Placental pericyte (primary cell): ENCODE measurements around the gene TMA7B. TPM values are rescaled to one million over a fixed set of nuclear protein-coding genes. Genes with fewer than 3 reads are reported as not detected.

Source experiments
- total RNA-seq: library from RNA; depleted of rRNA; stranded (reverse); fragments of >200 nt; gene quantifications from 2 replicates; pipeline ENCODE4 v1.2.3, GENCODE V29; 2012

TMA7B gene
- total RNA-seq: not detected in 2 replicates

DNA sequence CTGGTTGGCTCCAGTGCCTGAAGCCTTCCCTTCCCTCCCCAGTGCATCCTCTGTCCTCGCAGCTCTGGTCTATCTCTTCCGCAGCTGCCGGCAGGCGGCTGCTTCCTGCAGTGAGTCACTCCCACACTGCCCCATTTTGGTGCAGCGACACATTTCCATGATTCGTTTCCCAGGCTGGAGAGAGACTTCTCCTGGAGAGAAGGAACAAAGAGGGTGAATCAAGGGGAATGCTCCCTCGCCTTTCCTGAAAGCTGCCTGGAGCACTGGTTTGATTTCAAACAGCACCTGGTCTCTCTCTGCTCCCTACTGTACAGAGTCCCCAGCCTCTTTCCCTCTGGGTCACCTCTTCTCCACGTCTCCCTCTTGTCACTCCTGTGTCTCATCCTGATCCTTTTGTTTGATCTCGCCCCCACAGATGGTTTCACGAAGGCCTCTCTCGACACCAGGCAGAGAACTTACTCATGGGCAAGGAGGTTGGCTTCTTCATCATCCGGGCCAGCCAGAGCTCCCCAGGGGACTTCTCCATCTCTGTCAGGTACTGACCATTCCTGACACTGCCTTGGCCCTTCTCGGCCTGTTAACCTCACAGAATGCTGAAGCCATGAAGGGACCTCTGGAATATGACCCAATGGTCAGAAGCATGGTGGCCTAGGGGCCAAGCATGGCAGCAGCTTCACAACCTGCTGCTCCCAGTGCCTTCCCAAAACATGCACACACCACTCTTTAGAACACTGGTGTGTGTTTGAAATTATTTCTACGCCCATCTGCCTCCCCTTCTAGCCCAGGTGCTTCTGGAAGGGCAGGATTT is at the start of gene TMA7B:
Gene TMA7B (plus strand): TSS at position 758 of the 808 bp plus-strand sequence. CDS start 3,978 bp downstream, outside the sequence.

DNA sequence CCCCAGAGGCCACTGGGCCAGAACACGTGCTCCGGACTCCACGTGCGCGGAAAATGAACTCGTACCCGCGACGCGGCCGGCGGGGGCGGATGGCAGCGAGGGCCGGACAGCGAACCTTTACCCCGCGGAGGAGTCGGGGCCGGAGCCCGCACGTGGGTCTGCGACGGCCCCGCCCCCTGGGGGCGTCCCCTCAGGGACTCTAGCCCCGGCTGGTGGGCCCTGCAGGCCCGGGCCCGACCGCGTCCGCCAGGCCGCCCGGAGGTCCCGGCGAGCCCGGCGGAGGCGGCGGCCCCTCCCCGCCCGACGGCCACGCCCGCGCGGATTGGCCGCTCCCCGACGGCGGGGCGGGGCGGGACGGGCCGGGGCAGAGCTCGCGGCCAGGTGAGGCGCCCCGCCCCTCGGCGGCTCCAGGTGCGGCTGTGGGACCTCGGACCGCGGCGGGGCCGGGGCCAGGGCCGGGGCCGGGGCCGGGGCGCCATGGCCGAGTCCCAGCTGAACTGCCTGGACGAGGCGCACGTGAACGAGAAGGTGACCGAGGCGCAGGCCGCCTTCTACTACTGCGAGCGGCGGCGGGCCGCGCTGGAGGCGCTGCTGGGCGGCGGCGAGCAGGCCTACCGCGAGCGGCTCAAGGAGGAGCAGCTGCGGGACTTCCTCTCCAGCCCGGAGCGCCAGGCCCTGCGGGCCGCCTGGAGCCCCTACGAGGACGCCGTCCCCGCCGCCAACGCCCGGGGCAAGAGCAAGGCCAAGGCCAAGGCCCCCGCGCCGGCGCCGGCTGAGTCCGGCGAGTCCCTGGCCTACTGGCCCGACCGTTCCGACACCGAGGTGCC is 34.6 kb downstream of the TMA7B start, which contains the start of gene FAM83F:
Gene FAM83F (plus strand): TSS at position 389 of the 827 bp plus-strand sequence. CDS start 89 bp downstream, at position 478.

Other genes with a start within 250 kb of the TMA7B start
- gene ENTHD1, start 66.6 kb upstream of the TMA7B start, total RNA-seq: not detected in 2 replicates
- gene GRAP2, start 59.3 kb upstream of the TMA7B start, total RNA-seq: not detected in 2 replicates
- gene FAM83F, start 34.6 kb downstream of the TMA7B start, total RNA-seq: under 0.01 TPM in 1 of 2 replicates, not detected in the other
- gene TNRC6B, start 217.5 kb downstream of the TMA7B start, total RNA-seq: 15.5 and 27.6 TPM in 2 replicates